IPS DF 19.7 (cell line): ENCODE data around the gene CPEB2.

Experiments used
- DNase-seq: peaks from one replicate; pipeline ENCODE4 v3.0.0-alpha.2; 2013; ENCODE audit warnings: low read depth, low spot score

The CPEB2 gene

GRCh38 chr4:15010038-15010585 is 7.8 kb downstream of the CPEB2 start:
- DNase-seq: no peak

GRCh38 chr4:15011166-15011565 is 8.9 kb downstream of the CPEB2 start:
- DNase-seq: no peak

GRCh38 chr4:15012017-15012788 is 9.9 kb downstream of the CPEB2 start:
- DNase-seq: no peak

- no peak for DNase-seq
Observed at GRCh38 chr4:15013585-15013984, 11.3 kb downstream of the CPEB2 start.

GRCh38 chr4:15015170-15015569 is 12.9 kb downstream of the CPEB2 start:
- no peak for DNase-seq

GRCh38 chr4:15018361-15018760 is 16.1 kb downstream of the CPEB2 start:
- no peak for DNase-seq

- no peak for DNase-seq
Observed at GRCh38 chr4:15020502-15021286, 18.4 kb downstream of the CPEB2 start.

- DNase-seq: no peak
Observed at GRCh38 chr4:15021311-15021710, 19.0 kb downstream of the CPEB2 start.

GRCh38 chr4:15021946-15022345 is 19.7 kb downstream of the CPEB2 start:
- no peak for DNase-seq

- no peak for DNase-seq
Observed at GRCh38 chr4:15024386-15024785, 22.1 kb downstream of the CPEB2 start.

GRCh38 chr4:15025693-15026092 is 23.4 kb downstream of the CPEB2 start:
- no peak for DNase-seq

GRCh38 chr4:15027921-15028435 is 25.7 kb downstream of the CPEB2 start:
- no peak for DNase-seq

GRCh38 chr4:15031197-15031596 is 28.9 kb downstream of the CPEB2 start:
- no peak for DNase-seq

GRCh38 chr4:15031993-15032675 is 29.9 kb downstream of the CPEB2 start:
- no peak for DNase-seq

GRCh38 chr4:15034071-15034764 is 31.9 kb downstream of the CPEB2 start:
- no peak for DNase-seq

GRCh38 chr4:15035159-15035558 is 32.9 kb downstream of the CPEB2 start:
- no peak for DNase-seq

GRCh38 chr4:15037923-15038541 is 35.8 kb downstream of the CPEB2 start:
- no peak for DNase-seq

- no peak for DNase-seq
Observed at GRCh38 chr4:15040916-15041463, 38.7 kb downstream of the CPEB2 start.

GRCh38 chr4:15042529-15043167 is 40.4 kb downstream of the CPEB2 start:
- DNase-seq: no peak

- DNase-seq: no peak
Observed at GRCh38 chr4:15043226-15043625, 40.9 kb downstream of the CPEB2 start.
